ENCODE data around the gene FZR1.

DNA sequence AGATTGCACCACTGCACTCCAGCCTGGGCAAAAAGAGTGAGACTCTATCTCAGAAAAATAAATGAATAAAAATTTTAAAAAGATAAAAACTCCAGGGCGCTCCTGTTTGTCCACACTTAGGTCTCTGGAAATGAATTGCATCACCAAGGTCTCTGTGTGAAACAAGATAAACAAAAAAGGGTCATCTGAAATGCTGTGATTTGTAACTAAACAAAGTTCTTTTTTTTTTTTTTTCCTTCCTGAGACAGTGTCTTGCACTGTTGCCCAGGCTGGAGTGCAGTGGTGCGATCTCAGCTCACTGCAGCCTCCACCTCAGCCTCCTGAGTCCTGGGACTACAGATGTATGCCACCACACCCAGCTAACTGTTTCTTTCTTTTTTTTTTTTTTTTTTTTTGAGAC lies 11.5 kb downstream of the FZR1 start:
- TF ChIP-seq EZH2 (IDR thresholded peaks at IDR 0.05; ENCODE audit: insufficient read depth, poor library complexity, severe bottlenecking) = no peak
- no peak for TF ChIP-seq EZH2phosphoT487 (IDR thresholded peaks at IDR 0.05; ENCODE audit: insufficient read depth, low read depth)
